GM21367 (cell line): ENCODE measurements around the gene CFAP58.
A peak's percentile ranks its signal among the peaks of the same experiment; 100 is the strongest.

Experiments used
- ATAC-seq: cut with Tn5 transposase; IDR thresholded peaks from one replicate; pipeline ENCODE4 v1.9.1; 2021; ENCODE audit not compliant: unreplicated experiment

Gene CFAP58

DNA sequence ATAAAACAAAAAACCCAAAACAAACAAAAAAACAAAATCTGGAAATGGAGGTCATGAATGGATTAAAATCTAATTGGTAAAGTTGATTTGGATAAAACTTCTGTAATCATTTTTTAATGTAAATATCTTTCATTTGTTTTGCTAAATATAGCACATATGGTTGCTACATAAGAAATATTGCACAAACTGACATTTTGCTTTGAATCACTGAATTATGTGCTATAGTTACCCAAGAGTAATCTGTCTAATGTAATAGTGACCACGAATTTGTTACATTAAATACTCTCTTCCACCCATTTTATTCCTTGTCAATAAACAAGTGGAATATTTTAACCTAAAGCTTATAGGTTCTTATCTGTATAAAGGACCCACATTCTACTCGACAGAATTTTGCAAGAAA, 6.2 kb downstream of the CFAP58 start:
- ATAC-seq = no peak

DNA sequence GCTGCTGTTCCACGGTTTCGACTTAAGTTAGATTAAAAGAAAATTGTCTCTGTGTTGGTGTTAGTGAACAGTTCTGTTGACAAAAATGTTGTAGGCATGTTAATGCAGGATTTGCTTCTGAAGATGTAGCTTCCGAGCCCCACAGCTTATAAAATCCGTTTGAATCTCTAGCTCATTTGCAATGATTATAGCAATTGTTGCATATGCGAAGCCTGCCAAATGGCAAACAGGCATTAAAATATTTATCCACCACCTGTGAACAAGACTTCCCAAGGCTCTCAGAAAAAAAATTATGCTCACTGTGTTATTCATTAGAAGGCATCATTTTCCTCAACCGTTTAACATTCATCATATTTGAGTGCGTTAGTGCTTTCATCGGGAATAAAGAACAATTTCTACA, 14.3 kb downstream of the CFAP58 start:
- ATAC-seq = no peak

DNA sequence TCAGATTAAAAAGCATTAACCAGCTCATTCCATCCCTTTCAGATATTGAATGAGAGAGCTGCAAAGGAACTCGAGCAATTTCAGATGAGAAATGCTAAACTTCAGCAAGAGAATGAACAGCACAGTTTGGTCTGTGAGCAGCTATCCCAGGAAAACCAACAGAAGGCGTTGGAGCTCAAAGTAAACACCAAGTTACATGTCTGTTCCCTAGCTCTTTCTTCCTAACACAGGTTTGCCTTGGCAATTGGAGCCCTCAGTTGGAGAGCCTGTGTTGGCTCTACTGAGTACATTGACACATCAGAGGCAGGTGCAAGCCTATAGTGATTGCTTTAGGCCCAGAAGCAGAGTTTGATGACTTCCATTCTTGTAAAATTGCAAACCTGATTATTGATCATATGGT, 14.7 kb downstream of the CFAP58 start:
- no peak for ATAC-seq

DNA sequence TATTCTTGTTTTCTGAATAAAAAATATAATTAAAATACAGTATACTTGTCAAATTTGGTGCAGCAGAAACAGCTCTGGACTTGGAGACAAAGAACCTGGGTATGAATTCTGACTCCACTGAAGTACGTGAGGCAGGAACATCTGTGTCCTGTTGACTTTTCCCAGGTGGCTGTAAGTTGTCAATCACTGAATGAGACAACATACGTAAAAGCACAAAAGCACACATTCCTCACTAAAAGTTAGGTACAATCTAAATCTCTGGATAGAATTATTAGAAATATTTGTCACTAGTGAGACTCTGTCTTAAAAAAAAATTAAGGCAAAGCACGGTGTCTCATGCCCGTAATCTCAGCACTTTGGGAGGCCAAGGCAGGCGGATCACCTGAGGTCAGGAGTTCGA, 18.1 kb downstream of the CFAP58 start:
- no peak for ATAC-seq

DNA sequence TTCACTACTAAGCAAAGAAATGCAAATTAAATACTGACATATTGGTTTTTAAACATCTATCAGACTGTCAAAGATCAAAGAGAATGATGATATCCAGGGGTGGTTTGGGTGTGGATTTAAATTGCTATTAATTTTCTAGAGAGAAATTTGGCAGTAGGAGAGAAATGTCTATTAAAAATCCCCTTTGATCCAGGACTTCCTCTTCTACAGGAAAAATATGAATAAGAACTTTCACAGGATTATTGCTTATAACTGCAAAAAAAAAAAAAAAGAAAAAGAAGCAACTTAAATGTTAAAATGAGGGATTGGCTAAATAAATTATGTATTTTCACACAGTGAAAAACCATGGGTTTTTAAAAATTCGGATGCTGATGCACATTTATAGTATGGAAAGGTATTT, 21.0 kb downstream of the CFAP58 start:
- no peak for ATAC-seq

DNA sequence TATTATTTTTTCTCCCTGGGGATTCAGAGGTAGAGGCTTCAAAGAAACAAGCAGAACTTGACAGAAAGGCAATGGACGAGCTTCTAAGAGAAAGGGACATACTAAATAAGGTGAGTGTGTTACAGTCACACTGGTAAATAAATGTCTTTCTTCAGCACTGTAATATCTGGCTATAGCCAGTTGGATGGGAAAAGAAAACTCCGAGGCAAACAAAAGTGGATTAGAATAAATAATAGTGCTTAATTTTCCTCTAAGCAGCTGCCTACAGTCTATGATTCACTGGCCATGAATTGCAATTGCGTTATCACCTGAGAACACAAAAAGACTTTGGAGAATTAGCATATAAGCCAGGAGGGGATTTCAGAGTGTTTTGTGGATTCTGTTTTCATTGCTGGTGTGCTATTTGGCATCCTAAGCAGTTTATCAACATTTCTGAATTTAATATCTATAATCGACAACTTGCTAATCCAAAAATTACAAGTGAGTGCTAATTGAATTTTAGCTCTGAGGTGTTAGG, 23.2 kb downstream of the CFAP58 start:
- ATAC-seq = no peak

DNA sequence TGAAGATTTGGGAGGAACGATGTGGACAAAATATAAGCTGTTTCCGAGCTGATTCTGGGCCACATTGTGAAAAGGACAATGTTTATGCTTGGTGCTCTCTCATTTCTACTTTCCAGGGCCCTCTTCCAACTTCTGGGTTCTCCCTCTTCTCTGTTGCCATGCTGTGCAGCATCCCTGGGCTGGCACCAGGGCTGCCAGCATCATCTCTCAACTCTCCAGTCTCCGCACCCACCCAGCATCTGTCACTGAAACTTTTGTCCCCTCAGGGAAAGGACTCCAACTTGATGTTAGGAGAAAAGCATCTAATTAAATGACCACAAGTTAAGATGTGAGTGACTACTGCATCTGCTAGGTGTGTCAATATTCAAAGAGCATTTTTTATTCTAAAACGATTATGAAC, 26.7 kb downstream of the CFAP58 start:
- no peak for ATAC-seq

DNA sequence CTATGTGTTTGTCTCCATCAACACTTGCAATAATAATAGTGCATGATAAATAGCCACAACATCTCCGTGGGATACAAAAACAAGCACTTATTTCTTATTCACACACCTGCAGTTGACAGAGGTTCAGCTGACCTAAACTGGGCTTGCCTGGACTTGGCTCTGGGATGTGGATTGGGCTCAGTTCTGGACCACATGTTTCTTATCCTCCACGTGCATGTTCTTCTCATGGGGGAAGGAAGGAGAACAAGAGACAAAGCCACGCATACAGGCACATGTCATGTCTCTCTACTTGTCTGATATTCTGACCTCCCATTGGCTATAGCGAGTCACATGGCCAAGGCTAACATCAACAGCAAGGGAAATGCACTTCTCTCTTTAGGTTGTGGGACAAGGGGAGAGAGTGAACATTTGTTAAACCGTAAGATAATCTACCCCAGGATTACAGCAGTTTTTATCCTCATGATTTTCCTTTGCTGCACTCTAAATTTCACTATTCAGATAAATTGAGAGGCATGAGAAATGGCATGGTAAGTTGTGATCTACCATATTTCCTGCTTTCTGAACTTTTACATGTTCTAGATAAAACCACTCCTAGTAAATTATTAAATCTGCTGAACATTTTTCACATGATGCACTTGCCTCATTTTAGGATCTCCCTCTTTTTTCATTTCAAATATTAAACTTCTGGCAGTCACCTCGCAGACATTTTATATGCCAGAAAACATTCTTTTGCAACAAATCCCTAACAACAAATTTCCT, 33.7 kb downstream of the CFAP58 start:
- peak; percentile 67 for ATAC-seq

DNA sequence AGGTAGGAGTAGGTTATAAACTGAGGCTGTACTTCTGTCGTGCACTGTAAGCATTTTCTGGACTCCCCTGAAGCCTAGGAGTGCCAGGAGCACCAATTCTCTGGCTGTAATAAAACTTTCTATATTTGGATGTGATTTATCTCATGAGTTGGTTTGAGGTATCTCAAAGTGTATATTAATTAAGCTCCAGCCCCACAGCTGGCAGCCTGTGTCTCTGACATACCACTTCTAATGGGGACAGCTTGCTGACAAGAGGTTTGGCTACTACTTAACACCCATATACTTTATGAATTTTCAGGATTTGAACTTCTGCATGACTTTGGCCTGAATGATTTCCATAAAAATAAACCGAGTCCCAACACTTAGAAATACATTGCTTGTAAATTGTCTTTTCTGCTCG, 35.2 kb downstream of the CFAP58 start:
- ATAC-seq = no peak

DNA sequence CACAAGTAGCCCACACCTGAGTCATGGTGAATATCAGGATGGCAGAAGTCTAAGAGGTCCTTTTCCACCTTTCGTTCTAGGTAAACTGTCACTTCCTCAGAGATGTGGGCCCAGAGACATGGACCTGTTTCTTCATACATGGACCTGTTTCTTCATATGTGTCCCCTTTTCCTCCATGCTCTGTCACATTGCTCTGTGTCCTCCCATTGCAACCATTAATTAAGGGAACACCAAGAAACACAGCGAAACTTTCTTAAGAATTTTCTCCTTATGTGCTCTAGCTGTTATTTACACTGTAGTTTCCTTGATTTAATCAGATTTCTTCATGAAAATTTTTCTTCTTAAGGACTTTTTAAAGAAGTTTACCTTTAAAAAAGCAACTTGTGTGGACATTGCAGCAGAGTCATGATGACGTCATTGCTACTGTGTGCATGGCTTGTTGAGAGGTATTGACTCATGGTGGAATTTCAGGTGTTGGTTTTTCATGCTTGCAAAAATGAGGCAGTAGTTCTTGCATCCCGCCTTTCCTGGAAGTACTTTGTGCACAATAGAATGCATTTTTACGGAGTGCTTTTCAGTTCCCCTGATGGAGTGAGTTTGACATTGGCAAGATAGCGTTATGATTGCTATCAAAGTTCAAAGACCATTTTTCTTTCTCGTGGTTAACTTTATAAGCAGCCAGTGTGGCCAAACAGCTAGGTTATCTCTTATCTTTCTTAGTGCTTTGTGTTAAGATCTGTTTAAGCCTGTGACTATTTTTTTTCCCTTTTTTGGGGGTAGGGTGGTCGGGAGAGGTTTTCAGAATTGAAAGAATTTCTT, 37.7 kb downstream of the CFAP58 start:
- no peak for ATAC-seq

DNA sequence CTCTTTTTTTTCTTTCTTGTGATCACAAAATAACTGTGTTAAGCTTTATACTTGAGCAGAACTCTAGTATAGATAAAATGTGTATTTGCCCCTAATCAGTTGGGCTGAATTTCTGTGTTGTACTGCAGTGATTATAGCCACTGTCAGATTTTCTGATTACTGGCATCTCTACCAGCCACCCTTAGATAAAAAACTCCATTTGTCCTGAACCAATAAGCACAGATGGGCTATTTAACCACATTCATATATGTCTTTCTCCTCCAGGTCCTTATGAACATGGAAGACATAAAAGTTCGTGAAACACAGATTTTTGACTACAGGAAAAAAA, 38.3 kb downstream of the CFAP58 start:
- no peak for ATAC-seq

DNA sequence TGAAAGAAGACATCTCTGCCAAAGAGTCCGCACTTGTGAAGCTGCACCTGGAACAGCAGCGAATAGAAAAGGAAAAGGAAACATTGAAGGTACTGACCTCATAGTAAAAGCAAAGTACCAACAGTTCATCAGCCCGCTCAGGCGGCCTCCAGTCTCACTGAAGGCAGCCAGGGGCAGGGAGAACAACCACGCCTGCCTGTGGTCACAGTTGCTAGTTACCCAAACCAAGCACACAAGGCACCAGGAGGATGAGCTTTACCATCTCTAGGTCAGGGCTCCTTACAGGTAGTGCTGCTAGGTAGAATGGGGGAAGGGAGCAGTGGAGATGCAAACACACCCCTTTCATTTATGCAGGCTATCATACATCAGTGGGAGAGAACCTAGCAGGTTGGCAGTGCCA, 39.8 kb downstream of the CFAP58 start:
- no peak for ATAC-seq

DNA sequence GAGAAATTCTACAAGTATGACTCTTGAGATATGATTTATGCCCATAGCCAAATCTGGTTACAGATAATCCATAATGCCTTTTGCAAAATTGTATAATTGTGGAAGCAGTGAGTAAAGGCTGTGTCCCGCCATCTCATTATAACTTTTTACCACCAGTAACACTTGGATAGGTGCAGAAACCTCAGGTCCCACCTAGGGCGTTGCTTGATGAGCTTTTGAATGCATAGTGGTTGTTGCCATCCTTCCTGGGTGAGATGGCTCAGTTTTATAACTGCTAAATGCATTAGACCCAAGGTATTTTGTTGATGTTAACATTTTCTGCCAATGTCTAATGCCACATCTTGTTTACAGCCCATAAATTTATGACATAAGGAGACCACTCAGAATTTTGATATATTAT, 42.9 kb downstream of the CFAP58 start:
- ATAC-seq = no peak

DNA sequence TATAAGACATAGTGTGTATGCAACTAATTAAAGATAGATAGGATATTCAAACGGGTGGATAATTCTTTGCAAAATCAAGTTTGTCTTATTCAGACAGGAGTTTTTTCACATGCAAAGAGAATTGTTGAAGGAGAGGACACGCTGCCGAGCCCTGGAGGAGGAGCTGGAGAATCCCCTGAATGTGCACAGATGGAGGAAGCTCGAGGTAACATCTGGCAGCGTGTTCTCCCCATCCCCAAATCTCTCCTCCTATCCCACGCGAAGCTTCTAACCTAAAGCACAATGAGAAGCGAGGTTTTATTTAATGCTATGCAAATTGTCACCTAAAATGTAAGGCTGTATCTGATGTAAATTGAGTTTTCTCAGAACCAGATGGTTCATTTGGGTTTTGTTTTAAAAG, 50.0 kb downstream of the CFAP58 start:
- ATAC-seq = no peak

DNA sequence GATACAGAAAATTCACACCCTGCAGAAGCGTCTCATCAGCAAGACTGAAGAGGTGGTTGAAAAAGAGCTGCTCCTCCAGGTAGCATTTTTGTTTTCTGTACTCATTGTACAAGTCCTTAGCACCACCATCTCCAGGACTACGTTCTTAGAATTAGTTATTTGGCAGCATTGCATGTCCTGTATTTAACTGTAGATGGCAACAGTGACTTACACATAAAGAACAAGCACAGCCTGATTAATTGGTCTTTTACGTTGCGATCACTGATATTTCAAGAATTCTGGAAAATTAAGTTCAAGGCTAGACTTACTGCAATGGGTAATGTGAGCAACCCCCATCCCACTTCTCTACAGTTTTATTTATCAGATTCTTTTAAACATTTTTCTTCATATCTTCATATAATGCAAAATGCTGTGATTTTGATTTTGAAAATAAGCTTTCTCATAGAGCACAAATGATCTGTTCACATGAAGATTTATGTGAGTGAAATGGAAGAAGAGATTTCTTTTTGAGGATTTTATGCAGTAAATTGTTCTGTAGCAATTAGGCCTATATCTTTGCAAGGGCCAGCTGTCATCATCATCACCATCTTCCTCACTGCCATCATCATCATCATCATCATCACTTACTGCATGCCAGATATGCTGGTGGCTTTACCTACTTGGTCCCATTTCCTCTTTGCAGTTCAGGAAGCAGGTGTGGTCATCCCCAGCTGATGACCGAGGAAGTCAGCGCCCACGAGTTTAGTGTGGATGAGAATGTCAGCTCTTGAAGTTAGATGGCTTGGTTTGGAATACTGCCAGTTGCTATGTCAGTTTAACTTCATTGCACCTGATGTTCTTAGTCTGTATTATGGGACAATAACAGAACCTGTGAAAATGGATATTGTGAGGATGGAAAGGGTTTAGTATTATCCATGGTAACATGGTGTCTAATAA, 53.4 kb downstream of the CFAP58 start:
- peak; percentile 58 for ATAC-seq

DNA sequence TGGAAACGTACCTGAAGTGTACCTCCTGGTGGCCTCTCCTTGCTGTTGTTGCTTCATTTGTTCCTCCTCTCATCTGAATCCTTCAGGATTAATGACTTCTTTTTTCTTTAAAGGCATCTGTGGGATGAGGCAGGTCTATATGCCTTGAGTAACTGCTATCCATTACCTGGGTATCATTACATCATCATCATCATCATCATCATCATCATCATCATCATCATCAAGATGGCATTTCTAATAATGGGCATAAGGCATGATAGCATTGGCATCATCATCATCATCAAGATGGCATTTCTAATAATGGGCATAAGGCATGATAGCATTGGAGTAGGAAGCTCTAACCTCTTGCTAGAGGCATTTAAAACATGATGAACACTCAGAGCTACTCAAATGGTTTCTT, 59.9 kb downstream of the CFAP58 start:
- no peak for ATAC-seq

DNA sequence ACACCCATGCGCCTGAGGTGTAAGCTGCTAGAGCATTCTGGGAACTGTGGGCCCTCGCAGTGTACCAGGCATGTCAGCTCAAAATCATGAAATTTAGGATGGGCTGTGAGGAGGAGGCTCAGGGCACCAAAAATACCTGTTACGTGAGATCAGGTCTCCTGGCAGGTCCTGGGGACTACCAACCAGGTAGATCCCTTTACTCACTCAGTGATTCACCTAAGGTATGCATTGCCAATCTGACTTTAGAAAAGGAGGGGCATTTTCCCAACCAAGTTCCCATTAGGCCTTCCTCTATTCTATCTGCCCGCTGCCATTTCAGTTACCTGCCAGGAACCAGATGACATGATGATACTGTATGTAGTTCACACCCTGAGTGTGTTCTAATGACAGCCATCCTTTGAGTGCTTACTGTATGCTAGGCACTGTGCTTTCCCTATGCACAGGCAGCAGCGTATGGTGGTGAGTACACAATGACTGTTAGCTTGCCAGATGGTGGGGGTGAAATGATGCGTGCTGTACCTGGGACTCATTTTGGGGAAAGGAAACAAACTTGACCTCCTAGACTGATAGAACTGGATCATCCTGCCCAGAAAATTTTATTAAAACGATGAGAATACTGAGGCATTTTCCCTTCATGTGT, 62.0 kb downstream of the CFAP58 start:
- ATAC-seq = no peak

DNA sequence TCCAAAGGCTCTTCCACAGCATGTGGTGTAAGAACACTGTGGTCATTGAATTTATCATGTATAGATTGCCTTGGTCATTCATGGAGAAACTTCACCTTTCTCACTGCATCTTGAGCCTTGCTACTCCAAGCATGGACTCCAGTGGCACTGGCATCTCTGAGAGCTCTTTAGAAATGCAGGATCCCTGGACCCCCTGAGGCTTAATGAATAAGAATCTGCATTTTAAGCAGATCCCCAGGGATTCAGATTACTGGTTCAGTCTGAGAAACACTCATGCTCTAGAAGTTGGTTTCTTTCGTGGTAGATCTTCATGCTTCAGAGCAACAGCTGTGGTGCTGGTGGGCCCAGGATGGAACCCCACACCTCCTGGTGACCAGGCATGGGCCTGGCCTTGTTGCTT, 63.2 kb downstream of the CFAP58 start:
- no peak for ATAC-seq

DNA sequence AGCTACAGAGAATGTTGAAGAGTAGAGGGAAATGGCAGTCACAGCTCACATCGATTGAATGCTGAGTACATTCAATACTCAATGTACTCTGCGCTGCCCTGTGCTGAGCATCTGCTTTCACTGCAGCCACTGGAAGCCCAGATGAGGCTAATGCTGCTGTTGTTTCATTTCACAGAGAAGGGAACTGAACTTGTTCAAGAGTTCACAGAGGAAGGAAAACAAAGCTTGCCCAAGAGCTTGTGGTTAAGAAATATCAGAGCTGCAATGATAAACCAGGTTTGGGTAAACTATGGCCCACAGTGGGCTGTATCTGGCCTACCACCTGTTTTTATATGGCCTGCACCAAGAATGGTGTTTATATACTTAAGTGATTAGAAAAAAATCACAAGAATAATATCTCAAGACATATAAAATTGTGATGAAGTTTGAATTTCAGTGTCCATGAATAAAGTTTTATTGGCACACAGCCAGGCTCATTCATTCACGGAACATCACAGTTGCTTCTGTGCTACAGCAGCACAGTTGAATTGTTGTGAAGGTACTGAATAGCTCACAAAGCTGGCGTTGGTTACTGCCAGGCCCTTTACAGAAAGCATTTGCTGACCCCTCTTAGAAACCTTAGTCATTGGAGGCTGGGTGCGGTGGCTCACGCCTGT, 64.1 kb downstream of the CFAP58 start:
- no peak for ATAC-seq

DNA sequence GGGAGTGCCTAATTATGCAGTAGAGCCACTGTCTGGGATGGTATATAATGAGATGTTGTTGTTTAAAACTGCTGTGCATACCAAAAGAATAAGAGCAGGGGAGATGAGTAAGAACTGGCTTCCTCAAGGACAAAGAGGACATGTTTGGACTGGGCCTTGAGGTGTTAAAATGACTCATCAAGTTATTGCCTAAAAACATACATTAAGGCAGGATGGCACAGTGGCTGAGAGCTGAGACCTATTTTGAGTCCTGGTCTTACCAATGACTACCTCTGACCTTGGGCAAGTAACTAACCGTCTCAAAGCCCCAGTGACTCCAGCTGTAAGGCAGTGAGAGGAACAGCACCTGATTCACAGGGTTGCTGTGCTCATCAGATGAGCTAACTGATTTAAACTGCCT, 71.1 kb downstream of the CFAP58 start:
- peak; percentile 91 for ATAC-seq
